K562 (cell line): ENCODE data around the gene SGIP1. TPM values are rescaled to one million over a fixed set of nuclear protein-coding genes. Genes with fewer than 3 reads are reported as not detected.

Experiments
- ATAC-seq: fragments of 200-7000 bp; cut with Tn5 transposase; 3 replicates; pipeline ENCODE4 v1.9.1; 2020; ENCODE audit warnings: moderate library complexity
- BruUV-seq: library from RNA; stranded (reverse); fragments of 400-500 nt; replicated peaks from 2 replicates; lab custom pipeline; 2021; lab: Mats Ljungman, UMichigan
- CTCF ChIA-PET: fragments of 300-600 bp; formaldehyde crosslinking; extraction: SDS; loops from one replicate; lab custom pipeline; 2021; ENCODE audit warnings: low intra/inter-chr PET ratio; lab: Yijun Ruan, JAX
- POLR2A ChIA-PET: fragments of 300-600, 350-650 bp; sonication (Branson Sonifier 250); formaldehyde crosslinking; extraction: SDS; loops from one replicate; lab custom pipeline; 2021; ENCODE audit warnings: antibody characterized with exemption, inconsistent platforms; lab: Yijun Ruan, JAX
- DNase-seq, 4 experiments: peaks; one replicate each; pipeline versions ENCODE4 v3.0.0 to v3.0.0-alpha.2; 2011 to 2018; ENCODE audit warnings: low spot score in 3 of 4, mixed read lengths in 3 of 4; ENCODE audit errors: extremely low read depth in 1 of 4
- FAIRE-seq: peaks from 2 replicates; lab custom pipeline; 2011; peaks lifted over from hg19 to GRCh38; lab: Jason Lieb, UNC
- H2AFZ ChIP-seq: 2 replicates; pipeline ENCODE4 v1.6.0; 2011; ENCODE audit warnings: low read depth, low read length, control low read depth, inconsistent platforms
- H3K27ac ChIP-seq: fragments of 200-600 bp; 3 replicates; pipeline ENCODE4 v1.8.0; 2011; ENCODE audit warnings: low read depth, mild to moderate bottlenecking, control low read depth, inconsistent platforms, low read length, moderate library complexity, mixed read lengths; ENCODE audit errors: extremely low read depth
- H3K27me3 ChIP-seq, 2 experiments: fragments of 300-600 bp in 1 of 2; 2 replicates in 1 of 2; 3 replicates in 1 of 2; pipeline versions ENCODE4 v1.6.0 to v1.8.0; 2011; ENCODE audit warnings: inconsistent platforms in 2 of 2, low read length in 2 of 2, mild to moderate bottlenecking in 1 of 2, mixed read lengths in 1 of 2, moderate library complexity in 1 of 2; ENCODE audit not compliant: control insufficient read depth in 2 of 2, insufficient read depth in 2 of 2
- H3K36me3 ChIP-seq: fragments of 300-600 bp; 3 replicates; pipeline ENCODE4 v1.8.0; 2011; ENCODE audit warnings: mild to moderate bottlenecking, low read length, inconsistent platforms; ENCODE audit not compliant: control insufficient read depth, insufficient read depth
- H3K4me1 ChIP-seq, 2 experiments: fragments of 200-600 bp in 1 of 2; replicated peaks in 1 of 2; 2 replicates in 1 of 2; 3 replicates in 1 of 2; pipeline versions ENCODE4 v1.5.1 to v1.8.0; 2011; ENCODE audit warnings: inconsistent platforms in 2 of 2, low read length in 2 of 2, mild to moderate bottlenecking in 1 of 2, mixed read lengths in 1 of 2, moderate library complexity in 1 of 2; ENCODE audit not compliant: control insufficient read depth in 2 of 2, insufficient read depth in 2 of 2
- H3K4me2 ChIP-seq: 2 replicates; pipeline ENCODE4 v1.6.1; 2011; ENCODE audit warnings: low read length, control low read depth, inconsistent platforms, mixed read lengths; ENCODE audit not compliant: insufficient read depth
- H3K4me3 ChIP-seq: fragments of 200-600 bp; sonication (generic), shearing (Covaris generic); 2 replicates; pipeline ENCODE4 v1.5.1; 2016; ENCODE audit warnings: control low read depth, inconsistent platforms
- H3K79me2 ChIP-seq: fragments of 200-600 bp; 3 replicates; pipeline ENCODE4 v1.8.0; 2011; ENCODE audit warnings: low read length, inconsistent platforms; ENCODE audit not compliant: control insufficient read depth, insufficient read depth
- H3K9ac ChIP-seq, 2 experiments: 2 replicates each; pipeline versions ENCODE4 v1.6.0 to v1.6.1; 2011; ENCODE audit warnings: low read depth in 2 of 2, low read length in 2 of 2, control low read depth in 1 of 2, inconsistent platforms in 1 of 2, mild to moderate bottlenecking in 1 of 2, mixed read lengths in 1 of 2; ENCODE audit not compliant: insufficient read depth in 1 of 2
- H3K9me1 ChIP-seq: one replicate; pipeline ENCODE4 v1.6.0; 2011; ENCODE audit warnings: inconsistent platforms, mild to moderate bottlenecking, low read length, moderate library complexity; ENCODE audit not compliant: control insufficient read depth, insufficient read depth
- H3K9me3 ChIP-seq: replicated peaks from 2 replicates; pipeline ENCODE4 v1.5.1; 2011; ENCODE audit warnings: low read depth, low read length, inconsistent platforms; ENCODE audit not compliant: control insufficient read depth, insufficient read depth
- H4K20me1 ChIP-seq: replicated peaks from 2 replicates; pipeline ENCODE4 v1.6.1; 2011; ENCODE audit warnings: low read length, inconsistent platforms, mixed read lengths; ENCODE audit not compliant: control insufficient read depth, insufficient read depth
- ATF3 ChIP-seq, 2 experiments: fragments of 450-650 bp in 1 of 2; sonication (generic) in 1 of 2; formaldehyde crosslinking in 1 of 2; IDR thresholded peaks in 1 of 2; conservative IDR thresholded peaks in 1 of 2; 2 replicates each; pipeline versions ENCODE4 v1.6.1 to v1.8.1; 2016 to 2023; ENCODE audit warnings: mild to moderate bottlenecking in 2 of 2, moderate library complexity in 2 of 2, inconsistent platforms in 1 of 2, missing genetic modification reagents in 1 of 2
- NR1H2 ChIP-seq: sonication (generic); formaldehyde crosslinking; IDR thresholded peaks from 2 replicates; pipeline ENCODE4 v1.4.0; 2020; ENCODE audit warnings: mild to moderate bottlenecking, missing genetic modification reagents
- NR4A1 ChIP-seq, 2 experiments: fragments of 250-450 bp in 1 of 2; fragments of 450-650 bp in 1 of 2; sonication (Bioruptor Pico) in 1 of 2; IDR thresholded peaks; 2 replicates each; pipeline versions ENCODE4 v1.4.0 to v1.6.1; 2016 to 2020; ENCODE audit warnings: mild to moderate bottlenecking in 2 of 2, missing compliant biosample characterization in 1 of 2, missing genetic modification characterization in 1 of 2, moderate library complexity in 1 of 2
- RBM22 ChIP-seq: fragments of 200-400 bp; formaldehyde crosslinking; IDR thresholded peaks from 2 replicates; pipeline ENCODE4 v1.6.1; 2018; ENCODE audit warnings: low read length, low read depth; ENCODE audit not compliant: poor library complexity, severe bottlenecking
- whole genome bisulfite sequencing: fragments of 100-300 bp; shearing (Covaris generic); methylation state at CpG from one replicate; pipeline ENCODE4 v1.1.6; 2016; ENCODE audit warnings: low coverage, mixed read lengths; ENCODE audit not compliant: insufficient coverage; ENCODE audit errors: missing lambda C conversion rate; 5-methylcytosine and 5-hydroxymethylcytosine counted together
- in situ Hi-C: fragments of 300-500 bp; cut with MboI; formaldehyde crosslinking; loops from 4 replicates; pipeline ENCODE4 v1.15.0; 2018; ENCODE audit warnings: inconsistent platforms, mixed read lengths
- intact Hi-C: fragments of 100-400 bp; cut with micrococcal nuclease; formaldehyde crosslinking; loops from 2 replicates; pipeline ENCODE4 v1.14.2; 2022
- polyA plus RNA-seq, 8 experiments: library from polyadenylated mRNA; depleted of rRNA in 4 of 8; stranded (reverse) in 5 of 8; unstranded in 3 of 8; fragments of >200 nt; fragmentation: Nextera tagmentation in 2 of 8; fragmentation: Illumina TruSeq in 1 of 8; extraction: Ambion mirVana in 2 of 8; extraction: Trizol in 1 of 8; gene quantifications; 2 replicates each; pipeline versions ENCODE4 v1.2.1 to v1.2.3, GENCODE V29; 2011 to 2014; ENCODE audit warnings: inconsistent platforms in 1 of 8, missing spikeins in 1 of 8
- total RNA-seq, 7 experiments: library from RNA; depleted of rRNA in 6 of 7; stranded (reverse); fragments of >200 nt in 6 of 7; fragmentation: Illumina TruSeq in 2 of 7; extraction: Trizol in 2 of 7; gene quantifications; 2 replicates each; pipeline versions ENCODE4 v1.2.1 to v1.2.3, GENCODE V29; 2011 to 2021; ENCODE audit warnings: low replicate concordance in 1 of 7

Gene SGIP1
- total and polyA plus RNA-seq, 9 of the 15 experiments (the other 6 are each of a cell fraction or from before 2014, with no cell fraction given): 0.07 to 0.35 TPM; not detected in 7

DNA sequence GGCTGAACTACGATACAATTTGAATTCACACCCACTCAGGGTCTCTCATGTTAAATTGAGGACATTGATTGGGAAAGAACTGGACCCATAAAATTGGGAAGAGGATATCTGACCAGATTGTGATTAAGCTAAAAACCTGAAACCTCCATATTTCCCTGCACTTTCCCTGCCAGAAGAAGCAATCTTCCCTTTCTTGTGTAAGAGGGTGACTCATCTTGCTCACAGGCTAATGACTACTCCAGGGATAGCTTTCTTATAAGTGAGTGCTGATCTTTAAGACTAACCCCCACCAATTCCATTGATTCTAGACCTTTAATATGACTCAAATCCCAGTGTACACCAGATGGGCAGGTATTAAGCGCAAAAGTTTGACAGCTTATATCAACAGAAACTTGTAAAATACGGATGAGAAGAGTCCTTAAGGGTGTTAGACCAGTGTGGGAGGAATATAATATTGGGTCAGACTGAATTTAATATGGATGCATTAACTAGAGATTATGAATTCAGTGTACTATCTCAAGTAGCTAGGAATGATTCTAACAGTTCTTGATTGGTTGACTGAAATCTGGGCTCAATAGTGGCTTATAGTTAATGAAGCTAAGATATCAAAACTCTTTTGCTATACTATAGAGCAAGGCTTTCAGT is 12.1 kb upstream of the SGIP1 start:
- Histone ChIP-seq H3K27ac (no peak overlapping the region), H3K4me1 (no peaks in the 10 kb centered on the region), H3K79me2 (no peaks in the 10 kb centered on the region)
- BruUV-seq: no TSS peak
- in situ Hi-C loops (no loop called here), intact Hi-C loops (no loop called here)
- no peak for ATAC-seq
- POLR2A ChIA-PET: interaction anchor here (0.5 to 1.3 kb wide), 3 partner anchors 9 to 12 kb away, joined by 3 to 5 read pairs (median 3); partner anchors contain the start of gene SGIP1
- TF ChIP-seq NR1H2 (CRISPR knock-in tag) (no peak), RBM22 (no peak), NR4A1 (CRISPR knock-in tag; IDR thresholded peaks at IDR 0.05) (no peak), NR4A1 (tag; IDR thresholded peaks at IDR 0.05) (no peak), ATF3 (IDR thresholded peaks at IDR 0.05) (peak; percentile 40), ATF3 (CRISPR knock-in tag; conservative IDR thresholded peaks at IDR 0.05) (no peak)
- TF ChIP-seq, all 486 proteins: peak for 1
- Histone ChIP-seq H3K4me2 (no peak overlapping the region), H3K4me3 (no peak overlapping the region), H4K20me1 (no peaks in the 10 kb centered on the region), H3K27me3 (peaks cover 0 to 2% of the 10 kb centered on the region in 2 experiments; a peak in 2 of 5 replicates), H2AFZ (no peak overlapping the region), H3K9me3 (no peaks in the 10 kb centered on the region), H3K9me1 (no peaks in the 10 kb centered on the region), H3K9ac (no peak overlapping the region), H3K36me3 (no peaks in the 10 kb centered on the region)
- no peak for DNase-seq
- WGBS: 2% methylated on average over 3 of the region's 3 CpGs
- no peak for FAIRE-seq
- CTCF ChIA-PET: no interaction called here
